ENCODE data around the gene PRDM16. TPM values are rescaled to one million over a fixed set of nuclear protein-coding genes. Genes with fewer than 3 reads are reported as not detected.

Gene PRDM16
- total and polyA plus RNA-seq, 2 experiments from 2014 or later = 0.14 to 0.16 TPM

- H3K79me2 ChIP-seq (replicated peaks; ENCODE audit: insufficient read depth) = no peaks in the 10 kb centered on the region
- H4K20me1 ChIP-seq (replicated peaks; ENCODE audit: insufficient read depth) = no peaks in the 10 kb centered on the region
- no peak for DNase-seq (ENCODE audit: low spot score)
- no peaks in the 10 kb centered on the region for H3K4me1 ChIP-seq (ENCODE audit: insufficient read depth)
- H3K27me3 ChIP-seq (ENCODE audit: insufficient read depth) = no peaks in the 10 kb centered on the region
- TF ChIP-seq REST (IDR thresholded peaks at IDR 0.05; ENCODE audit: unreplicated experiment) (no peak), CREB1 (CRISPR knock-in tag; IDR thresholded peaks at IDR 0.05; ENCODE audit: low read depth) (no peak), ZNF462 (CRISPR knock-in tag; IDR thresholded peaks at IDR 0.05) (no peak), ETS1 (IDR thresholded peaks at IDR 0.05) (no peak), JUNB (IDR thresholded peaks at IDR 0.05; ENCODE audit: unreplicated experiment) (no peak), ZNF114 (CRISPR knock-in tag; IDR thresholded peaks at IDR 0.05) (no peak), STAT1 (IDR thresholded peaks at IDR 0.05; ENCODE audit: unreplicated experiment) (no peak)
- no peak overlapping the region for H3K4me3 Mint-ChIP-seq
- no peaks in the 10 kb centered on the region for H3K36me3 ChIP-seq (ENCODE audit: insufficient read depth)
- H3K9me3 Mint-ChIP-seq = no peaks in the 10 kb centered on the region
- no peak overlapping the region for H3K27ac Mint-ChIP-seq
- no peak overlapping the region for H3K4me2 ChIP-seq
- H3K36me3 Mint-ChIP-seq (ENCODE audit: low read depth) = no peaks in the 10 kb centered on the region
- H3K9me2 ChIP-seq (ENCODE audit: insufficient read depth) = no peaks in the 10 kb centered on the region
- H3K27me3 Mint-ChIP-seq (ENCODE audit: insufficient read depth, low read depth, poor library complexity) = peaks cover 14% of the 10 kb centered on the region
- H3K4me3 ChIP-seq = no peak overlapping the region
- H3K27ac ChIP-seq (ENCODE audit: low read depth) = no peak overlapping the region
- no peak overlapping the region for H2AFZ ChIP-seq
- ATAC-seq = no peak
- peaks cover 5% of the 10 kb centered on the region; the same call in 2 of the 3 replicates for H3K4me1 Mint-ChIP-seq
- H3F3A ChIP-seq (replicated peaks; ENCODE audit: low read depth) = no peaks in the 10 kb centered on the region
Observed at GRCh38 chr1:3384407-3384806, 315.4 kb downstream of the PRDM16 start.

Measured in GM23338 (cell line).